HG02870 (cell line): Measurements from ENCODE around the gene HORMAD1.
"Not testable (repeated sequence)": the region's sequence is repeated elsewhere in the genome, so short reads cannot be mapped to it uniquely, and the experiment has no call there.

Source experiments
- ATAC-seq: cut with Tn5 transposase; IDR thresholded peaks from one replicate; pipeline ENCODE4 v1.9.1; 2021; ENCODE audit warnings: mild to moderate bottlenecking, moderate library complexity; ENCODE audit not compliant: unreplicated experiment

HORMAD1 gene

GRCh38 chr1:150720703-150721102 lies at the start of gene HORMAD1:
HORMAD1 (minus strand) TSS chr1:150720895; CDS start chr1:150719505, 1,390 bp downstream.
- ATAC-seq: no peak

GRCh38 chr1:150767704-150768103 lies 47.0 kb upstream of the HORMAD1 start:
- not testable (repeated sequence) for ATAC-seq

GRCh38 chr1:150765977-150766301 lies 45.2 kb upstream of the HORMAD1 start:
- peak; percentile 12 for ATAC-seq

GRCh38 chr1:150765296-150765976 lies 44.7 kb upstream of the HORMAD1 start, which contains the start of gene CTSS:
CTSS (minus strand) TSS chr1:150765778; CDS start chr1:150764763, 1,015 bp downstream.
- ATAC-seq: peak; percentile 86

DNA sequence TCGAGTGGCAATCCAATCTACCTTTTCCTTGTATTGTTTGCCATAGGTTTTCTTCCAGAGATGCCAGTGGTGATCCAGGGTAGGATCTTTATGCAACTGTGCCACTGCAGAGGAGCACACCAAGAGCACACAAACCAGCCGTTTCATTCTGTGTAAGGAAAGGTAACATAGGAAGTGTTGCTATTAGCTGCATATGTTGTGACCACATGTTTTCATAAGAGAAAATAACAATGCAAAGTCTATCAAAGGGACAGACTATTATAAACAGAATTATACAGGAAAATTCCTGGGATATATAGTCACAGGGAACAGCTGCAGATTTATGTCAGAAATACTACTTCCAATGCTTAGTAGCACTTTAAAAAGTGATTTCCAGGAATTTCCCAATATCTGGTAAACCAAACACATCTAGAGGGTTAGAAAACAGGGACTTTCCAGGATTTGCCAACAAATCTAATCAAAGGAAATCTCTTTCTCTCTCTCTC lies 44.0 kb upstream of the HORMAD1 start:
- no peak for ATAC-seq

DNA sequence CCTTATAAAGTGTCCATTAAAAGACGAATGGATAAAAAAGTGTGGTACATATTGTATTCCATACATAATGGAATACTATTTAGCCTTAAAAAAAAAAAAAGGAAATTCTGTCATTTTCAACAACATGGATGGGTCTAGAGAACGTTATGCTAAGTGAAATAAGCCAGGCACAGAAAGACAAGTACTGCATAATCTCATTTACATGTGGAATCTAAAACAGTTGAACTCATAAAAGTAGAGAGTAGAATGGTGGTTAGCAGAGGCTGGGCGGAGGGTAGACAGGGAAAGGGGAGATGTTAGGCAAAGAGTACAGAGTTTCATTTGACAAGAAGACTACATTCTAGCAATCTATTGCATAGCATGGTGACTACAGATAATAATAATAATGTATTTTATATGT lies 42.3 kb upstream of the HORMAD1 start:
- no peak for ATAC-seq

DNA sequence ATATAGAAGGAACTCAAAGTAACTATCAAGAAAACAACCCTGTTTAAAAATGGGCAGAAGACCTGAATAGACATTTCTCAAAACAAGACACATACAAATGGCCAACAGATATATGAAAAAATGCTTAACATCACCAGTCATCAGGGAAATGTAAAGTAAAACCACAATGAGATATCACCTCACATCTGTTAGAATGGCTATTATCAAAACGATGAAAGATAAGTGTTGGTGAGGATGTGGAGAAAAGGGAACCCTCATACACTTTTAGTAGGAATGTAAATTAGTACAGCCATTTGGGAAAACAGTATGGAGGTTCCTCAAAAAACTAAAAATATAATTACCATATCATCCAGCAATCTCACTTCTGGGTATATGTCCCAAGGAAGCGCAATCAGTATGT lies 41.9 kb upstream of the HORMAD1 start:
- ATAC-seq: no peak

DNA sequence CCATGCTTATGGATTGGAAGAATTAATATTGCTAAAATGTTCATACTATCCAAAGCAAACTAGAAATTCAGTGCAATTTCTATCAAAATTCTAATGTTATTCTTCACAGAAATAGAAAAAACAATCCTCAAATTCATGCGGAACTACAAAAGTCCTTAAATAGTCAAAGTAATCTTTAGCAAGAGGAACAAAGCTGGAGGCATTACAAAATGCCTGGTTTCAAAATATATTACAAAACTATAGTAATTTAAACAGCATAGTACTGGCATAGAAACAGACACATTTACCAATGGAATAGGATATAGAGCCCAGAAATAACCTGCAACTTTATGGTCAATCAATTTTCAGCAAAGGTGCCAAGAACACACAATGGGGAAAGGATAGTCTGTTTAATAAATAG lies 41.1 kb upstream of the HORMAD1 start:
- ATAC-seq: no peak

DNA sequence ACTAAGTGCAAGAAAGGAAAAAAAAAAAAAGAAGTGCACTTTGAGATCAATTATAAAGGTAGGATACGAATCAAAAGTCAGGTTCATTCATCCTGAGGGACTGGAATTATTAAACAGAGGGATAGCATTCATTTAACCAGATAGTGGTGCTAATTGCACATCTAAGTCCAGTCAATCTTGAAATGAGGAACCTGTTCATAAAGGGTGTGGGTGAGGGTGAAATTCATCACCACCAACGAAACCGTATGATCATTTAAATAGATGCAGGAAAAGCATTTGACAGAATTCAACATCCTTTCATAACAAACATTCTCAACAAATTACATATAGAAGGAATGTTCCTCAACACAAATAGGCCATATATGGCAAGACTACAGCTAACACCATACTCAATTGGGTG lies 39.3 kb upstream of the HORMAD1 start:
- no peak for ATAC-seq

DNA sequence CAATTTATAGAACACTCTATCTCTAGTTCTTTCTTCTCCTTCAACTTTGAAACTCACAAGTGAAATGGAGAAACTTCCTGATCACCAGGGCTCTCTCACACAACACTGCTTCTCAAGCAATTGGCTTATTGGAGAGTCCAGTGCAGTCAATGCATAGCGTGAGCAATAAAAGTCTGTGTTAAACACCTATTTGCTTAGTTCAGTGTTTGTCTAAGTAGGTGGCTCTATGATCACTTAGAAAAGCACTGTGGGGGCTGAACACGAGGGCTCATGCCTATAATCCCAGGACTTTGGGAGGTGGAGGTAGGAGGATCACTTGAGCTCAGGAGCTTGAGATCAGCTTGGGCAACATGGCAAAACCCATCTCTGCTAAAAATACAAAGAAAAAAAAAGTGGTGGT lies 32.7 kb upstream of the HORMAD1 start:
- ATAC-seq: no peak

GRCh38 chr1:150751443-150751842 lies 30.7 kb upstream of the HORMAD1 start:
- ATAC-seq: no peak

DNA sequence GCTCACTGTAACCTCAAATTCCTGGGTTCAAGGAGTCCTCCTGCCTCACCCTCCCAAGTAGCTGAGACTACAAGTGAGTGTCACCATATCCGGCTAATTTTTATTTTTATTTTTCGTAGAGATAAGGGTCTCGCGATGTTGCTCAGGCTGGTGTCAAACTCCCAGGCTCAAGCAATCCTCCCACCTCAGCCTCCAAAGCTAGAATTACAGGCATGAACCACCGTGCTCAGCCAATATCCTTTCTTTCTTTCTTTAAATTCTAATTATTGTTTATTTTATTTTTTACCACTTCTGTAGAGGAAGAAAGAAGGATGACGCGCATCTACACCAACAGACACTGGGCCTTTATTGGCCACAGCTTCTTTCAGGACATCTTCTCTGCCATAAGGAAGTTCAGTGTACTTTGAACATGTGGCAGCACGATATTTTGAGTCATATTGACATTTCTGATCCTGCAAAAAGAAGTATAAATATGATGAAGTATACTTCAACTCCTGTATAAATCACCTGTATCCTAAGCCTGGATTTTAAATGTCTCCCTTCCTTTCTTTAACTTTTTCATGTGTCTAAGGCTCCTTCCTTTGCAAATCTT lies 29.1 kb upstream of the HORMAD1 start:
- ATAC-seq: no peak

DNA sequence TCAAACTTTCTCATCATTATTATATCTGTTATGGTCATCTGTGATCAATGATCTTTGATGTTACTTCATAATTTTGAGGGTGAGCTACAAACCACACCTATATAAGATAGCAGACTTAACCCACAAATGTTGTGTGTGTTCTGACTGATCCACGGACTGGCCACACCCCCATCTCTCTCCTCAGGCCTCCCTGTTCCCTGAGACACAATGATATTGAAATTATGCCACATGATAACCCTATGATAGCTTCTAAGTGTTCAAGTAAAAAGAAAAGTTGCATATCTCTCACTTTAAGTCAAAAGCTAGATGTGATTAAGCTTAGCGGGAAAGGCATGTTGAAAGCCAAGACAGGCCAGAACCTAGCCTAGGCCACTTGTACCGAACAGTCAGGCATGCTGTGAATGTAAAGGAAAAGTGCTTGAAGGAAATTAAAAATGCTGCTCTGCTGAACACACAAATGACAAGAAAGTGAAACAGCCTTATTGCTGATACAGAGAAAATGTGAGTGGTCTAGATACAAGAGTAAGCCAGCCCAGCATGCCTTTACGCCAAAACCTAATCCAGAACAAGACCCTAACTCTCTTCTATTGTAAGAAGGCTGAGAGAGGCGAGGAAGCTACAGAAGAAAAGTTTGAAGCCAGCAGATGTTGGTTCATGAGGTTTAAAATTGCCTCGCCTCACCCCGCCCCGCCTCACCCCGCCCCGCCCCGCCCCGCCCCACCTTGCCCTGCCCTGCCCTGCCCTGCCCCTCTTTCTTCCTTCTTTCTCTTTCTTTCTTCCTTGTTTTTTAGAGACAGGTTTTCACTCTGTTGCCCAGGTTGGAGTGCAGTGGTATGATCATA lies 28.4 kb upstream of the HORMAD1 start:
- no peak for ATAC-seq

- no peak for ATAC-seq
These were observed 9.5 kb upstream of the HORMAD1 start for GRCh38 chr1:150730130-150730721.

- no peak for ATAC-seq
These were observed 3.6 kb upstream of the HORMAD1 start for GRCh38 chr1:150724336-150724735.

- no peak for ATAC-seq
These were observed 597 bp downstream of the HORMAD1 start for GRCh38 chr1:150720098-150720497.

DNA sequence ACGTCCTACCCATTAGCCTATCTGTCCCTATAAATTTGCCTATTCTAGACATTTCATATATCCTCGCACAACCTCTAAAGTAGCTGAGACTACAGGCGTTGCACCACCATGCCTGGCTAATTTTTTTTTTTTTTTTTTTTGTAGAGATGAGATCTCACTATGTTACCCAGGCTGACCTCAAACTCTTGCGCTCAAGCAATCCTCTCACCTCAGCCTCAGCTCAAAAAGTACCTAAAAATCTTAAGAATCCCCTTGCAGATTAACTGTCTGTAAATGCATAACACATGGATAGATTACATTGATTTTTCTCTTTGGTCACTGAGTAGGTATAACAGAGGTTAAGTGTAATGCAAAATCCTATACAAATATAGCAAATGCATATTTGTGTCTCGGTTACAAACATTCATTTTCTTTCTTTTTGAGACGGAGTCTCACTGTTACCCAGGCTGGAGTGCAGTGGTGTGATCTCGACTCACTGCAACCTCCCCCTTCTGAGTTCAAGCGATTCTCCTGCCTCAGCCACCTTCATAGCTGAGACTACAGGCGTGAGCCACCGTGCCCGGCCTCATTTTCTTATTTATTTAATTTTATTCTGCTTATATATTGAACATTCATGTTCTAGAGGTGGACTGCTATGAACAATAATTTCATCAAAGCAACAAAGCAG lies 2.3 kb downstream of the HORMAD1 start:
- no peak for ATAC-seq

- ATAC-seq: not testable (repeated sequence)
These were observed 11.7 kb downstream of the HORMAD1 start for GRCh38 chr1:150709031-150709430.

DNA sequence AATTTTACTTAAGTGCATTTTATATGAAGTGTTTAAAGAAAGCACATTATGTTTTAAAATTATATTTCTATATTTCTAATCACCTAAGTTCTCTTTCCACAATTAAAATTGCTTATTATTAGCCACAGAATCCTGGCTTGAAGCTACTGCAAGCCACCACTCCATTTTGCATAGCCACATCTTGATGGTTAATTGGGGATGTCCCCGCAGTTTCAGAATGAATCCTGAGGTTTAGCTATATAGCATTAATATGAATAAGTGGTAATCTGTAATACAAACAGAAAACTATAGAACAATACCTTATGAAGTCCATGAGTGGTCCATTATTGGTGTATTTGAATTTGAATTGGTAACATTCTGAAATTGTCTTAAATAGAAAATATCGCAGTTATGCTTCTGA lies 12.1 kb downstream of the HORMAD1 start:
- peak; percentile 74 for ATAC-seq

DNA sequence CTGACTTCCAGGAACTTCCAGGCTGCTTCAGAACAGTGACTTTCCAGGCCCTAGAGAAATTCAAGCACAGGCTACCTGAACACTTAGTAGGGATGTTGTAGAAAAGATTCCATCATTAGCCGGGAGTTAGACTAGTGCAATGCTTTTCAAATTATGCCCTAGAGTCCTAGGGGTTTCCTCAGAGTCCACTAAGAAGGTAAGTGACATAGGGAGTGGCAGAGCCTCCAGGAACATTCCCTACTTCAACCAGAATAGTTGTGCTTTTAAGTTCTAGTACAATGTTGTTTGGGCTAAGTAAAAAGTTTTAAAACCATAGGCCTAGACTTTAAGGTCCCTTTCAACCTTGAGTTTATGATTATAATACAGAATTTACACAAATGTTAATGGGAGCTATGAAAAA lies 14.6 kb downstream of the HORMAD1 start:
- ATAC-seq: no peak

DNA sequence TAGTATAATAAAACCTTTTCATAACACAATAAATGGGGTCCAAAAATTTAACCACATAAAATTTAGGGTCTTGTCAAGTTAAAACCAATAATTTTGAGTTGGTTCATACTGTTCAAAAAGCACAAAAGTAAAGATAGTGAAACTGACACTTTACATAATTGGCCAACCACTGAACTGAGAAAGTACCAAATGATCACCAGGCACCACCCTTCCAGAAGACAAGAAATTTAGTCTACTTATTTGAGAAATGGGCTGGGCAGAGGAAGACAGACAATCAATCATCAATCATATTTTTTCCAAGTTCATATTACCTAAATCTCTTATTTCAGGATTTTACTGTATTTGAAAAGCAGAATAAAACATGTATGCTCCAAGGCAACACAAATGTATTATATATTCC lies 17.3 kb downstream of the HORMAD1 start:
- no peak for ATAC-seq
